ENCODE measurements around the gene TNF.

Gene TNF

DNA sequence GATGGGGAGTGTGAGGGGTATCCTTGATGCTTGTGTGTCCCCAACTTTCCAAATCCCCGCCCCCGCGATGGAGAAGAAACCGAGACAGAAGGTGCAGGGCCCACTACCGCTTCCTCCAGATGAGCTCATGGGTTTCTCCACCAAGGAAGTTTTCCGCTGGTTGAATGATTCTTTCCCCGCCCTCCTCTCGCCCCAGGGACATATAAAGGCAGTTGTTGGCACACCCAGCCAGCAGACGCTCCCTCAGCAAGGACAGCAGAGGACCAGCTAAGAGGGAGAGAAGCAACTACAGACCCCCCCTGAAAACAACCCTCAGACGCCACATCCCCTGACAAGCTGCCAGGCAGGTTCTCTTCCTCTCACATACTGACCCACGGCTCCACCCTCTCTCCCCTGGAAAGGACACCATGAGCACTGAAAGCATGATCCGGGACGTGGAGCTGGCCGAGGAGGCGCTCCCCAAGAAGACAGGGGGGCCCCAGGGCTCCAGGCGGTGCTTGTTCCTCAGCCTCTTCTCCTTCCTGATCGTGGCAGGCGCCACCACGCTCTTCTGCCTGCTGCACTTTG, at the start of gene TNF:
Gene TNF, plus strand, starts transcription at position 231 of the 567 bp plus-strand sequence. Its CDS starts 177 bp downstream, at position 408.
- Mint-ChIP-seq H3K27ac (peak within 1 kb of the TSS; percentile 79), H3K4me3 (peak within 1 kb of the TSS; percentile 82), H3K36me3 (ENCODE audit: low read depth) (peaks cover 23% of the 10 kb centered on the region), H3K9me3 (no peaks in the 10 kb centered on the region), H3K27me3 (peaks cover 3% of the 10 kb centered on the region), H3K4me1 (ENCODE audit: low read depth) (peaks cover 76% of the 10 kb centered on the region)
- intact Hi-C loops (cut with micrococcal nuclease) = no loop called here

DNA sequence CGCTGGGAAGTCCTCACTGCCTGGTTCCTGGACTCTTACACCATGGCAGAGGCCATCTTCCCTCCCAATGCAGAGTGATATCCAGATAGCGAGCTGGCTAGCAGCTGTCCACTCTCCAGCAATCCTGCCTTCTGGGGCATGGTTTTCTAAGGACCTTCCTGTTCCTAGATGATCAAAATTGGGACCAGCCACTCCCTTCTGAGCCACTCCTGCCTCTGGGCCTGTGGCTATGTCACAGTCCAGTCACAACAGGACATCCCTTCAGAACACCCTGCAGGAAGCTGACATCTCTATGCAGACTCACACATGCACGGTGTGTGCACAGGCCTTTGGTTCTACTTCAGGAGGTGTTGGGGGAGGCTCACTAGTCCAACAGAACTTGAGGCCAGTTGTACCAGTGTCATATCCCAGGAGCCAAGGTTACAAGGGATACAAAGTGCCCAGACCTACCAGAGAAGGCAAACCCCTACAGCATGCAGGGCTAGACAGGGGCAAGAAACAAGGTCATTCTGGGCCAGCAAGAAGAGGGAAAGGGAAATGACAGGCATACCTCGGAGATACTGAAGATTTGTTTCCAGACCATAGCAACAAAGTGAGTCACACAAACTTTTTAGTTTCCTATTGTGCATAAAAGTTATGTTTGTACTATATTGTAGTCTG, 49.3 kb upstream of the TNF start:
- intact Hi-C loops (cut with micrococcal nuclease) = no loop called here
- Mint-ChIP-seq H3K4me1 (ENCODE audit: low read depth) (peaks cover 14% of the 10 kb centered on the region), H3K4me3 (no peak overlapping the region), H3K9me3 (no peaks in the 10 kb centered on the region), H3K27ac (no peak overlapping the region), H3K27me3 (peaks cover 3% of the 10 kb centered on the region), H3K36me3 (ENCODE audit: low read depth) (peaks cover 27% of the 10 kb centered on the region)

DNA sequence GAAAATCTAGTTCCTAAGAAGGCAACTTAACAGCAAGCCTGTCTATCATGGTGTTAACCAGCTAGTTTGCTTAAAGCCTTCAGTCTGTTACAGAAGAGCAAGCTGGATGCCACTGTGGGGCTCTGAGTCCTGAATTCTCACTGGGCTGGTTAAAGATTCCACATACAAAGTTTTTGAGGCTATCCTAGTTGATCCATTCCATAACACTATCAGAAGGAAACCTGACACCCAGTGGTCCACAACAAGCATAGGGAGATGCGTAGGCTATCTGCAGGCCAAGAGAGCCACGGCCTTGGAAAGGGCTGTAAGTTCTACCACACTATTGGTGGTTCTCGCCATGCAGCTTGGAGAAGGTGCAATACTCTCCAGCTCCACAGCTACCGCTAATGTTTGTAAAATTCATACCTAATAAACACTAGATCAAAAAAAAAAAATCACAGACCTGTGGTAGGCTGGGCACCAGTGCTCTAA, 47.0 kb upstream of the TNF start:
- Mint-ChIP-seq H3K4me1 (ENCODE audit: low read depth) (peaks cover 18% of the 10 kb centered on the region), H3K27ac (no peak overlapping the region), H3K36me3 (ENCODE audit: low read depth) (peaks cover 50% of the 10 kb centered on the region), H3K9me3 (no peaks in the 10 kb centered on the region), H3K27me3 (no peaks in the 10 kb centered on the region), H3K4me3 (no peak overlapping the region)
- intact Hi-C loops (cut with micrococcal nuclease) = no loop called here

DNA sequence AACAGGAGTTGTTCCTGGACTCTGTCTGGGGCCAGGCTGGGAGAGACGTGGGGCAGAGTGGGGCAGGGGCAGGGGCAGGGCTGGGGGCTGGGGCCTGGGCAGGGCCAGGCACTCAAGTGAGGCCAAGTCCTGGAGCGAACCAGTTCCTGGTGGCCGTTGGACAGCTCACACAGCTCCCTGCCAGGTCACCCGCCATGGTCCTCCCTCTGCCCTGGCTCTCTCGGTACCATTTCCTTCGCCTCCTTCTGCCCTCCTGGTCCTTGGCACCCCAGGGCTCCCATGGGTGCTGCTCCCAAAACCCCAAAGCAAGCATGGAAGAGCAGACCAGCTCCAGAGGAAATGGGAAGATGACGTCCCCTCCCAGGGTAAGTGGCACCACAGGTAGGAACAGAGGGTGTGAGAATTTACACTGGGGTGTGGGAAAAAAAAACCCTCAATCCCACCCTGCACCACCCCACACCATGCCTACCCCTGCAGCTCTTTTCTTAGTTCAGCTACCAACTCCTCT, 46.5 kb upstream of the TNF start, which contains the start of gene MCCD1:
Gene MCCD1, plus strand, starts transcription at position 142 of the 508 bp plus-strand sequence. Its CDS starts 53 bp downstream, at position 195.
- Mint-ChIP-seq H3K27ac (no peak within 1 kb of the TSS), H3K27me3 (no peaks in the 10 kb centered on the region), H3K4me1 (ENCODE audit: low read depth) (peaks cover 18% of the 10 kb centered on the region)

DNA sequence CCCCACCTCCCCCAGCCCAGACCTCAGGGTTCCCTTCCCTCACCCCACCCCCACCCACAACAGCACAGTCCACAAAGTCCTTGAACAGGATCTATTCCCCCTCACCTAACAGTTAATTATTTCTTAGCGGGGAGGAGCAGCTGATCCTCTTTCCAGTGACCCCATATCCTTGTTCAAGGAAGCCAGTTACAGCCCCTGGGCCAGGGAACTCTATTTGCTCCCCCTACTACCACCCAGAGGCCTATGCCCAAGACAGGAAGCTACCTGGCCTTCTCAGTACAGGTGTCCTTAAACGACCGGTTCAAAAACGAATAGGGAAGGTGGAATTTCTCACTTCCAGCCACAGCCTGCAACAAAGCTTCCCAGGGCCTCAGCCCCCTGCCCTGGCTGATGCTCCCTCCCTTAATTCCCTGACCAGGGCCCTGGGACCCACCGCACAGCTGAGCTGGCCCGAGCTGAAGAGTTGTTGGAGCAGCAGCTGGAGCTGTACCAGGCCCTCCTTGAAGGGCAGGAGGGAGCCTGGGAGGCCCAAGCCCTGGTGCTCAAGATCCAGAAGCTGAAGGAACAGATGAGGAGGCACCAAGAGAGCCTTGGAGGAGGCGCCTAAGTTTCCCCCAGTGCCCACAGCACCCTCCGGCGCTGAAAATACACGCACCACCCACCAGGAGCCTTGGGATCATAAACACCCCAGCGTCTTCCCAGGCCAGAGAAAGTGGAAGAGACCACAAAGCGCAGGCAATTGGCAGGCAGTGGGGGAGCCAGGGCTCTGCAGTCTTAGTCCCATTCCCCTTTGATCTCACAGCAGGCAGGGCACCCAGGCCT, 45.8 kb upstream of the TNF start:
- H3K27me3 Mint-ChIP-seq = no peaks in the 10 kb centered on the region
- peaks cover 18% of the 10 kb centered on the region for H3K4me1 Mint-ChIP-seq (ENCODE audit: low read depth)
- H3K27ac Mint-ChIP-seq = no peak overlapping the region
- no peak overlapping the region for H3K4me3 Mint-ChIP-seq
- intact Hi-C loops (cut with micrococcal nuclease) = no loop called here
- H3K9me3 Mint-ChIP-seq = no peaks in the 10 kb centered on the region
- H3K36me3 Mint-ChIP-seq (ENCODE audit: low read depth) = peaks cover 62% of the 10 kb centered on the region

More for the DNA sequence above, 46.5 kb upstream of the TNF start, which contains the start of gene MCCD1:
- no peak within 1 kb of the TSS for H3K4me3 Mint-ChIP-seq
- intact Hi-C loops (cut with micrococcal nuclease) = no loop called here
- H3K9me3 Mint-ChIP-seq = no peaks in the 10 kb centered on the region
- H3K36me3 Mint-ChIP-seq (ENCODE audit: low read depth) = peaks cover 56% of the 10 kb centered on the region

DNA sequence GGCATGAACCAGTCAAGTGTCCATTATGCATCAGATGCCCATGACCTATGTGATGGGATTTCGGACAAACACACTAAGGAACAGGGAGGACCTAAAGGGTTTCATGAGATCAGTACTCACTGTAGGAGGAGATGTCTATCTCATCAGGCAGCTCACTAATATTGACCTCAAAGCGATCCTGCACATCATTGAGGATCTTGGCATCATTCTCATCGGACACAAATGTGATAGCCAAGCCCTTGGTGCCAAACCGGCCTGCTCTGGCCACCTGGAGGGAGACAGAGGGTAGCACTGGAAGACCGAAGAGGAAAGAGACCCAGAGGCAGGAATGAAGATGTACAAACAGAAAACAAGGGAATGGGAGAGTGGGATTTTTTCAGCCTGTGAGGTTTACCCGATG, 44.7 kb upstream of the TNF start:
- intact Hi-C loops (cut with micrococcal nuclease) = no loop called here
- peaks cover 73% of the 10 kb centered on the region for H3K36me3 Mint-ChIP-seq (ENCODE audit: low read depth)
- no peak overlapping the region for H3K27ac Mint-ChIP-seq
- H3K9me3 Mint-ChIP-seq = no peaks in the 10 kb centered on the region
- H3K27me3 Mint-ChIP-seq = no peaks in the 10 kb centered on the region
- peaks cover 18% of the 10 kb centered on the region for H3K4me1 Mint-ChIP-seq (ENCODE audit: low read depth)
- H3K4me3 Mint-ChIP-seq = no peak overlapping the region

DNA sequence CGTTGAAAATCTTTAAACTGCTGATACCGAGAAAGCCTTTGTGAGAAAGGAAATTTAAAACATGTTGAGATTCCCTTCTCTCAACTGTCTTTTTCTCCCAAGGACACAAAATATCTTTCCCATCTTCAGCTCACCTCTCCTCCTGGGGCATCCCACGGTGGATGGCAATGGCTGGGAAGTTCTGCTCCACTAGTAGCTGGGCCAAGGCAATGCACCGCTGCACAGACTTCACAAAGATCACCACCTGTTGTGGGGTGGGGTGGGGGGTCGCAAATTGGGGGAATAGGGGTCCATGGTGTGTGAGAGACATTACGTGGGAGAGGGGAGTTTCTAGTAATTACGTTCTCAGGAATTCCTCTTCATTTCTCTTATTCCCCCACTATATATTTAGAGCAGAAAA, 44.2 kb upstream of the TNF start:
- Mint-ChIP-seq H3K4me1 (ENCODE audit: low read depth) (peaks cover 14% of the 10 kb centered on the region), H3K27me3 (no peaks in the 10 kb centered on the region), H3K36me3 (ENCODE audit: low read depth) (peaks cover 78% of the 10 kb centered on the region), H3K27ac (no peak overlapping the region), H3K9me3 (no peaks in the 10 kb centered on the region), H3K4me3 (no peak overlapping the region)
- intact Hi-C loops (cut with micrococcal nuclease) = no loop called here

DNA sequence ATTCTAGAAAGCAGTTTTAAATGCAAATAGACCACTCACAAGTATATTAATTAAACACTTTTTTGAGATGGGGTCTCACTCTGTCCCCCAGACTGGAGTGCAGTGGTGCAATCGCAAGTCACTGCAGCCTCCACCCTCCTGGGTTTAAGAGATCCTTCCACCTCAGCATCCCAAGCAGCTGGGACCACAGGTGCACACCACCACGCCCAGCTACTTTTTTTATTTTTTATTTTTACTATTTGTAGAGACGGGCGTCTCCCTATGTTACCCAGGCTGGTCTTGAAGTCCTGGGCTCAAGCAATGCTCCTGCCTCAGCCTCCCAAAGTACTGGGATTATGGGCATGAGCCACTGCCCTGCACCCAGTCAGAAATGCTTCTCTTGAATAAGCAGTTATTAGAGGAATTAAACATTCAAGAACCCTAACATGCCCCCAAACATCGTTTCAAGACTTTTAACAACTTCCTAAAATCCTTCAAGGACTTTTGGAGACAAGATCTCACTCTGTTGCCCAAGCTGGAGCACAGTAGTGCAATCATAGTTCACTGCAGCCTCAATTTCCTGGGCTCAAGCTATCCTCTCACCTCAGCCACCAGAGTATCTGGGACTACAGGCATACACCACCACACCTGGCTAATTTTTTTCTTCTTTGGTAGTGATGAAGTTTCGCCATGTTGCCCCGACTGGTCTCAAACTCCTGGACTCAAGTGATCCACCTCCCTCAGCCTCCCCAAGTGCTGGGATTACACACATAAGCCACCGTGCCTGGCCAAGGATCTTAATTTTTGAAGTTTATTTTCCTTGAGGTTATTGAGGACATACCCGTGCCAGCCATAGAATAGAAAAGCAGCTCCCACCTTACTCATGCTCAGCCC, 43.4 kb upstream of the TNF start:
- intact Hi-C loops (cut with micrococcal nuclease) = no loop called here
- no peak overlapping the region for H3K4me3 Mint-ChIP-seq
- H3K9me3 Mint-ChIP-seq = no peaks in the 10 kb centered on the region
- no peak overlapping the region for H3K27ac Mint-ChIP-seq
- H3K4me1 Mint-ChIP-seq (ENCODE audit: low read depth) = peaks cover 12% of the 10 kb centered on the region
- H3K36me3 Mint-ChIP-seq (ENCODE audit: low read depth) = peaks cover 87% of the 10 kb centered on the region
- no peaks in the 10 kb centered on the region for H3K27me3 Mint-ChIP-seq

DNA sequence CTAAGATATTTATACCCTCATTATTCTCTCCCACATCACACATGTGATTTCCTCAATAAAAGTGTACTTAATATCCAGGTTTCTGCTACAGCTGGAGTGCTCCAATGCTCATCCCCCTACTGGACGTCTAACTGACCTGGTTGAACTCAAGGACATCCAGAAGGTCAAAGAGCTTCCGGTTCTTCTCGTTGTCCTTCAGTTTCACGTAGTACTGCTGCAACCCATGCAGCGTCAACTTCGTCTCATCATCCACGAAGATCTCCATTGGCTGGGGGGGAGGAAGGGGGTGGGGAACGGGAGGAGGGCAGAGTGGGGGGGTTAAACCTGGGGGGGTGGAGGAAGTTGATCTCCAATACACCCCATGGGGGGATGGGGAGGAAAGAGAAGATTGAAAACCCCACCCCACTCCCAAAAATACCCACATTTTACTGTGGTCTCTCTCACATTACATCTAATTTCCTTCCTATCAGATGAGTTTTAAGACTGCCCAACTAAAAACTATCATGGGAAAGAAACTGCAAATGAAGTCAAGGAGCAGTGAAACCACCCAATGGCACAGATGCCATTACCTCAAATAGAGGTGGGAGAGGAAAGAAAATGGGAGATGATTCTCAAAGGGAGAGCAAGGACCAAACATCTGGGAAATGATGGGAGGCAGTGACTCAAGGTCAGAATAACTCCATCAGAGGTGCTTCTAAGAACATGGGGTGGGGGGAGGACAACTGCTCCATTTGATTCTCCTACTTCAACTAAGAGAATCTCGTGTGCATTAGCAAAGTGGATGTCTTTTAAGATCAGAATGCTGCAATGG, 42.5 kb upstream of the TNF start:
- no peak overlapping the region for H3K27ac Mint-ChIP-seq
- H3K4me1 Mint-ChIP-seq (ENCODE audit: low read depth) = peaks cover 12% of the 10 kb centered on the region
- H3K36me3 Mint-ChIP-seq (ENCODE audit: low read depth) = peaks cover 94% of the 10 kb centered on the region
- intact Hi-C loops (cut with micrococcal nuclease) = no loop called here
- H3K4me3 Mint-ChIP-seq = no peak overlapping the region
- no peaks in the 10 kb centered on the region for H3K27me3 Mint-ChIP-seq
- H3K9me3 Mint-ChIP-seq = no peaks in the 10 kb centered on the region

DNA sequence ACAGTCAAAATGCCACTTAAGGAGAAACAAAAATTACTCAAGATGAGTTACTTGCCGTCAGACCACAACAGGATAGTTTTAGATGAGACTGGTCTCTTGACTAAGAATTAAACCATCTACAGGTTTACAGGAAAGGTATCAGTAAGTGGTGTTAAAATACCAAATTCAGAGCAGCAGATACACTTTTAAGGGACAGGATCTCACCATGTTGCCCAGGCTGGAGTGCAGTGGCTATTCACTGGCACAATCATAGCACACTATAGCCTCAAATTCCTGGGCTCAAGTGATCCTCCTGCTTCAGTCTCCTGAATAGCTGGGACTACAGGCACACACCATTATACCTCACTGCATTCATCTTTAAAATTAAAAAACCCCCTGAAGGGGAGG, 41.9 kb upstream of the TNF start:
- intact Hi-C loops (cut with micrococcal nuclease) = no loop called here
- no peak overlapping the region for H3K4me3 Mint-ChIP-seq
- no peaks in the 10 kb centered on the region for H3K9me3 Mint-ChIP-seq
- no peak overlapping the region for H3K27ac Mint-ChIP-seq
- peaks cover 99% of the 10 kb centered on the region for H3K36me3 Mint-ChIP-seq (ENCODE audit: low read depth)
- H3K27me3 Mint-ChIP-seq = no peaks in the 10 kb centered on the region
- H3K4me1 Mint-ChIP-seq (ENCODE audit: low read depth) = peaks cover 16% of the 10 kb centered on the region

DNA sequence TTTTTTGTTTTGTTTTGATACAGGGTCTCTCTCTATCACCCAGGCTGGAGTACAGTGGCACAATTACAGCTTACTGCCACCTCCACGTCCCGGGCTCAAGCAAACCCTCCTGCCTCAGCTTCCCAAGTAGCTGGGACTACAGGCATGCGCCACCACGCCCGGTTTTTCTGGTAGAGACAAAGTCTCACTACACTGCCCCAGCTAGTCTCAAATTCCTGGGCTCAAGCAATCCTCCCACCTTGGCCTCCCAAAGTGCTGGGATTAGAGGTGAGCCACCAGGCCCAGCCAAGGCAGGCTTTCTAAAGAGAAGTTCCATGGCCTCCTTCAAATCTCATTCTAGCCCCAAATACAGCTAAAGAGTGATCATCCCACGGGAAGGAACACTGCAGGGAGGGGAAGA, 41.4 kb upstream of the TNF start:
- Mint-ChIP-seq H3K9me3 (no peaks in the 10 kb centered on the region), H3K4me3 (no peak overlapping the region), H3K36me3 (ENCODE audit: low read depth) (peaks cover 99% of the 10 kb centered on the region), H3K4me1 (ENCODE audit: low read depth) (peaks cover 21% of the 10 kb centered on the region), H3K27ac (no peak overlapping the region), H3K27me3 (no peaks in the 10 kb centered on the region)
- intact Hi-C loops (cut with micrococcal nuclease) = no loop called here

DNA sequence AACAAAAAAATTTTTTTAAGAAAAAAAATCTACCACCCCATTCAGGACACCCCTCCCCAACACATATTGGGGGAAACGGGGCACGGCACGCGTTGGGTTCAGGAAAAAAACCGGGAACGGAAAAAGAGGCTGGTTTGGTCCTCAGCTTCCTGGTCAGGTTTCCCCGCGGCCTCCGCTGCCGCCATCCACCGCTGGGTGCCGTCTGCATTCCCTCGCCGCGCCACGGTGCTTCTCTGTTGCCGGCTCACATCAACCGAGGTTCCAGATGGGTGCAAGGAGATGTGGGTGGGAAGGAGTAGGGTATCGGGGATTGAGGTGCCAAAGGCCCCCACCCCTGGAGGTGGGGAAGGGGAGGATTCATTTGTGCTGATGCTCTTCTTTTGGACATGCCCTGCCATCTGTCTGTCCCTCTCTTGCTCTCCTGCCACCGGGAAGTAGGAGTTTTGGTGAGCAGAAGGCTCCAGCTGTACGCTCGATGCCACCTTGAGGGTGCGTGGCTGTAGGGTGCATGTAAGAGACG, 40.8 kb upstream of the TNF start:
- H3K27me3 Mint-ChIP-seq = no peaks in the 10 kb centered on the region
- no peak overlapping the region for H3K4me3 Mint-ChIP-seq
- no peak overlapping the region for H3K27ac Mint-ChIP-seq
- peaks cover 27% of the 10 kb centered on the region for H3K4me1 Mint-ChIP-seq (ENCODE audit: low read depth)
- no peaks in the 10 kb centered on the region for H3K9me3 Mint-ChIP-seq
- intact Hi-C loops (cut with micrococcal nuclease) = no loop called here
- H3K36me3 Mint-ChIP-seq (ENCODE audit: low read depth) = peaks cover 99% of the 10 kb centered on the region
